ENCODE results near the gene TNK1. TPM values are rescaled to one million over a fixed set of nuclear protein-coding genes. Genes with fewer than 3 reads are reported as not detected.

Gene TNK1
- polyA plus RNA-seq, 4 donors, result 8.8 to 16.3 (median 10.7) TPM

- H3K27ac ChIP-seq (ENCODE audit: low read depth in 1 of 3, low read length in 2 of 3), result peak overlapping the region; percentile 95 to 98 (median 98)
- FAIRE-seq (no peak), DNase-seq (peak; percentile 94 to 95)
- no peaks in the 10 kb centered on the region for H3K9me3 ChIP-seq (ENCODE audit: control insufficient read depth in 2 of 2, insufficient read depth in 1 of 2, low read depth in 1 of 2, low read length in 1 of 2)
- peaks cover 0 to 32% (median 0%) of the 10 kb centered on the region in 3 donors for H3K27me3 ChIP-seq (ENCODE audit: control insufficient read depth in 3 of 3, insufficient read depth in 3 of 3, low read length in 3 of 3)
- peak overlapping the region; percentile 57 to 84 (median 80) for H3K4me3 ChIP-seq (ENCODE audit: low read depth in 1 of 3, low read length in 3 of 3)
- H3K36me3 ChIP-seq (ENCODE audit: control insufficient read depth in 3 of 3, insufficient read depth in 2 of 3, low read depth in 1 of 3, low read length in 3 of 3), result no peaks in the 10 kb centered on the region
- 5 to 12% (median 9%) methylated on average over 16 of the region's 16 CpGs for WGBS, 3 donors
- H3K4me1 ChIP-seq (ENCODE audit: control insufficient read depth in 3 of 3, insufficient read depth in 2 of 3, low read depth in 1 of 3, low read length in 2 of 3), result peaks cover 0 to 20% (median 7%) of the 10 kb centered on the region in 3 donors
Measured at GRCh38 chr17:7403043-7403726, 22.3 kb downstream of the TNK1 start.

- DNase-seq, result no peak
- 0 to 1% (median 1%) methylated on average over 13 of the region's 13 CpGs for WGBS, 3 donors
Measured at GRCh38 chr17:7403727-7403976, 22.8 kb downstream of the TNK1 start.

GRCh38 chr17:7403977-7404736 is 23.3 kb downstream of the TNK1 start, which contains the start of gene TMEM256:
Gene TMEM256, minus strand, starts transcription at chr17:7404097. Its CDS starts 13 bp downstream, at chr17:7404084.
- 0 to 1% (median 0%) methylated on average over 42 to 49 of the region's 49 CpGs for WGBS, 3 donors

More at GRCh38 chr17:7403727-7403976, 22.8 kb downstream of the TNK1 start:
- no peak for FAIRE-seq
- Histone ChIP-seq H3K36me3 (ENCODE audit: control insufficient read depth in 3 of 3, insufficient read depth in 2 of 3, low read depth in 1 of 3, low read length in 3 of 3) (peaks cover 0 to 2% (median 0%) of the 10 kb centered on the region in 3 donors), H3K4me3 (ENCODE audit: low read depth in 1 of 3, low read length in 3 of 3) (peak overlapping the region; percentile 57 to 84 (median 80)), H3K27ac (ENCODE audit: low read depth in 1 of 3, low read length in 2 of 3) (peak overlapping the region; percentile 95 to 98 (median 98)), H3K27me3 (ENCODE audit: control insufficient read depth in 3 of 3, insufficient read depth in 3 of 3, low read length in 3 of 3) (peaks cover 0 to 35% (median 0%) of the 10 kb centered on the region in 3 donors), H3K9me3 (ENCODE audit: control insufficient read depth in 2 of 2, insufficient read depth in 1 of 2, low read depth in 1 of 2, low read length in 1 of 2) (no peaks in the 10 kb centered on the region), H3K4me1 (ENCODE audit: control insufficient read depth in 3 of 3, insufficient read depth in 2 of 3, low read depth in 1 of 3, low read length in 2 of 3) (peaks cover 0 to 20% (median 7%) of the 10 kb centered on the region in 3 donors)

GRCh38 chr17:7404737-7405349 is 24.0 kb downstream of the TNK1 start:
- WGBS, 3 donors, result 0 to 1% (median 1%) methylated on average over 31 to 65 of the region's 65 CpGs
- Histone ChIP-seq H3K27ac (ENCODE audit: low read depth in 1 of 3, low read length in 2 of 3) (peak overlapping the region in 2 of 3 donors; percentile 85 to 95), H3K9me3 (ENCODE audit: control insufficient read depth in 2 of 2, insufficient read depth in 1 of 2, low read depth in 1 of 2, low read length in 1 of 2) (no peaks in the 10 kb centered on the region), H3K36me3 (ENCODE audit: control insufficient read depth in 3 of 3, insufficient read depth in 2 of 3, low read depth in 1 of 3, low read length in 3 of 3) (peaks cover 0 to 6% (median 0%) of the 10 kb centered on the region in 3 donors), H3K4me3 (ENCODE audit: low read depth in 1 of 3, low read length in 3 of 3) (peak overlapping the region; percentile 38 to 62 (median 49)), H3K27me3 (ENCODE audit: control insufficient read depth in 3 of 3, insufficient read depth in 3 of 3, low read length in 3 of 3) (peaks cover 0 to 46% (median 0%) of the 10 kb centered on the region in 3 donors), H3K4me1 (ENCODE audit: control insufficient read depth in 3 of 3, insufficient read depth in 2 of 3, low read depth in 1 of 3, low read length in 2 of 3) (peaks cover 0 to 20% (median 7%) of the 10 kb centered on the region in 3 donors)
- no peak for DNase-seq
- FAIRE-seq, result no peak

More at GRCh38 chr17:7403977-7404736, 23.3 kb downstream of the TNK1 start, which contains the start of gene TMEM256:
- peak; percentile 30 for FAIRE-seq
- Histone ChIP-seq H3K4me3 (ENCODE audit: low read depth in 1 of 3, low read length in 3 of 3) (peak within 1 kb of the TSS; percentile 57 to 84 (median 80)), H3K27ac (ENCODE audit: low read depth in 1 of 3, low read length in 2 of 3) (peak within 1 kb of the TSS; percentile 95 to 98 (median 98)), H3K36me3 (ENCODE audit: control insufficient read depth in 3 of 3, insufficient read depth in 2 of 3, low read depth in 1 of 3, low read length in 3 of 3) (peaks cover 0 to 6% (median 0%) of the 10 kb centered on the region in 3 donors), H3K27me3 (ENCODE audit: control insufficient read depth in 3 of 3, insufficient read depth in 3 of 3, low read length in 3 of 3) (peaks cover 0 to 40% (median 0%) of the 10 kb centered on the region in 3 donors), H3K4me1 (ENCODE audit: control insufficient read depth in 3 of 3, insufficient read depth in 2 of 3, low read depth in 1 of 3, low read length in 2 of 3) (peaks cover 0 to 20% (median 7%) of the 10 kb centered on the region in 3 donors), H3K9me3 (ENCODE audit: control insufficient read depth in 2 of 2, insufficient read depth in 1 of 2, low read depth in 1 of 2, low read length in 1 of 2) (no peaks in the 10 kb centered on the region)
- DNase-seq, result peak; percentile 99 to 100

GRCh38 chr17:7405350-7406234 is 24.7 kb downstream of the TNK1 start:
- Histone ChIP-seq H3K4me3 (ENCODE audit: low read depth in 1 of 3, low read length in 3 of 3) (peak overlapping the region; percentile 38 to 62 (median 49)), H3K9me3 (ENCODE audit: control insufficient read depth in 2 of 2, insufficient read depth in 1 of 2, low read depth in 1 of 2, low read length in 1 of 2) (no peaks in the 10 kb centered on the region), H3K27ac (ENCODE audit: low read depth in 1 of 3, low read length in 2 of 3) (peak overlapping the region in 1 of 3 donors; percentile 63), H3K27me3 (ENCODE audit: control insufficient read depth in 3 of 3, insufficient read depth in 3 of 3, low read length in 3 of 3) (peaks cover 0 to 51% (median 0%) of the 10 kb centered on the region in 3 donors), H3K36me3 (ENCODE audit: control insufficient read depth in 3 of 3, insufficient read depth in 2 of 3, low read depth in 1 of 3, low read length in 3 of 3) (peaks cover 0 to 11% (median 0%) of the 10 kb centered on the region in 3 donors), H3K4me1 (ENCODE audit: control insufficient read depth in 3 of 3, insufficient read depth in 2 of 3, low read depth in 1 of 3, low read length in 2 of 3) (peaks cover 0 to 20% (median 7%) of the 10 kb centered on the region in 3 donors)
- WGBS, 3 donors, result 9 to 21% (median 14%) methylated on average over 24 to 38 of the region's 38 CpGs
- DNase-seq (peak in 1 of 2 donors; percentile 24), FAIRE-seq (no peak)

GRCh38 chr17:7406235-7406825 is 25.4 kb downstream of the TNK1 start:
- WGBS, 3 donors, result 18 to 42% (median 38%) methylated on average over 12 of the region's 12 CpGs
- FAIRE-seq (no peak), DNase-seq (no peak)
- Histone ChIP-seq H3K4me1 (ENCODE audit: control insufficient read depth in 3 of 3, insufficient read depth in 2 of 3, low read depth in 1 of 3, low read length in 2 of 3) (peaks cover 0 to 20% (median 7%) of the 10 kb centered on the region in 3 donors), H3K4me3 (ENCODE audit: low read depth in 1 of 3, low read length in 3 of 3) (peak overlapping the region in 1 of 3 donors; percentile 49), H3K27ac (ENCODE audit: low read depth in 1 of 3, low read length in 2 of 3) (no peak overlapping the region), H3K36me3 (ENCODE audit: control insufficient read depth in 3 of 3, insufficient read depth in 2 of 3, low read depth in 1 of 3, low read length in 3 of 3) (peaks cover 0 to 11% (median 0%) of the 10 kb centered on the region in 3 donors), H3K9me3 (ENCODE audit: control insufficient read depth in 2 of 2, insufficient read depth in 1 of 2, low read depth in 1 of 2, low read length in 1 of 2) (no peaks in the 10 kb centered on the region), H3K27me3 (ENCODE audit: control insufficient read depth in 3 of 3, insufficient read depth in 3 of 3, low read length in 3 of 3) (peaks cover 0 to 51% (median 0%) of the 10 kb centered on the region in 3 donors)

GRCh38 chr17:7407082-7407481 is 26.2 kb downstream of the TNK1 start:
- H3K27ac ChIP-seq (ENCODE audit: low read depth in 1 of 3, low read length in 2 of 3), result no peak overlapping the region
- H3K9me3 ChIP-seq (ENCODE audit: control insufficient read depth in 2 of 2, insufficient read depth in 1 of 2, low read depth in 1 of 2, low read length in 1 of 2), result no peaks in the 10 kb centered on the region
- H3K36me3 ChIP-seq (ENCODE audit: control insufficient read depth in 3 of 3, insufficient read depth in 2 of 3, low read depth in 1 of 3, low read length in 3 of 3), result peaks cover 0 to 11% (median 0%) of the 10 kb centered on the region in 3 donors
- H3K4me3 ChIP-seq (ENCODE audit: low read depth in 1 of 3, low read length in 3 of 3), result no peak overlapping the region
- H3K27me3 ChIP-seq (ENCODE audit: control insufficient read depth in 3 of 3, insufficient read depth in 3 of 3, low read length in 3 of 3), result peaks cover 0 to 51% (median 0%) of the 10 kb centered on the region in 3 donors
- whole genome bisulfite sequencing, 3 donors, result 79 to 83% (median 79%) methylated on average over 13 of the region's 13 CpGs
- FAIRE-seq, result no peak
- peaks cover 0 to 14% (median 7%) of the 10 kb centered on the region in 3 donors for H3K4me1 ChIP-seq (ENCODE audit: control insufficient read depth in 3 of 3, insufficient read depth in 2 of 3, low read depth in 1 of 3, low read length in 2 of 3)
- DNase-seq, result no peak
